HUES48 (cell line): Measurements from ENCODE around the gene PRKX.
"Not testable (repeated sequence)": the region's sequence is repeated elsewhere in the genome, so short reads cannot be mapped to it uniquely, and the experiment has no call there.

Experiments
- H3K27ac ChIP-seq: one replicate; pipeline ENCODE4 v1.7.0; 2013; ENCODE audit warnings: low read depth, low read length, inconsistent platforms
- H3K27me3 ChIP-seq: 2 replicates; pipeline ENCODE4 v1.6.1; 2013; ENCODE audit warnings: mild to moderate bottlenecking, low read length; ENCODE audit not compliant: control insufficient read depth, insufficient read depth
- H3K36me3 ChIP-seq: 2 replicates; pipeline ENCODE4 v1.6.1; 2013; ENCODE audit warnings: low read length; ENCODE audit not compliant: control insufficient read depth, insufficient read depth
- H3K4me1 ChIP-seq: 2 replicates; pipeline ENCODE4 v1.6.1; 2013; ENCODE audit warnings: mild to moderate bottlenecking, low read length; ENCODE audit not compliant: control insufficient read depth, insufficient read depth
- H3K4me3 ChIP-seq: 2 replicates; pipeline ENCODE4 v1.5.1; 2013; ENCODE audit warnings: mild to moderate bottlenecking, low read depth, low read length
- H3K9ac ChIP-seq: 2 replicates; pipeline ENCODE4 v1.6.1; 2013; ENCODE audit warnings: mild to moderate bottlenecking, low read depth, low read length, moderate library complexity
- H3K9me3 ChIP-seq: 2 replicates; pipeline ENCODE4 v1.6.1; 2013; ENCODE audit warnings: low read length; ENCODE audit not compliant: control insufficient read depth, insufficient read depth

Gene PRKX

DNA sequence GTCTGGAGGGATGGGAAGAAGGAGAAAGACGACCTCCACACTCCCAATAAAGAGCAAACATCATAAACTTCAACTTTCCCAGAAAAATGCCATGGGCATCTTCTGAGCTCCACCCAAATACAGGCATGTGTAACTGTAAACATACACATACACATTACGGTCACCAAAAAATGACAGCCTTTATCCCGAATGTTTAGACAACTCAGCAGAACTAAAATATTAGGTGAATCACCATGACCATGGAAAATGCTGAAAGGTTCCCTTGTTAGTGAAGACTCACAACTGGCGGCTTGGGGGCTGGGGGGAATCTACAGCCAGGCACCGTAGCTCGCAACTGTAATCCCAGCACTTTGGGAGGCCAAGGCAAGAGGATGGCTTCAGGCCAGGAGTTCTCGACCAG is 33.0 kb downstream of the PRKX start:
- peaks cover 12% of the 10 kb centered on the region; the same call in 1 of the 2 replicates for H3K4me1 ChIP-seq
- H3K9ac ChIP-seq = no peak overlapping the region
- H3K4me3 ChIP-seq = no peak overlapping the region
- peaks cover 2% of the 10 kb centered on the region; the same call in 1 of the 2 replicates for H3K36me3 ChIP-seq
- no peak overlapping the region for H3K27ac ChIP-seq
- no peaks in the 10 kb centered on the region for H3K27me3 ChIP-seq
- no peaks in the 10 kb centered on the region for H3K9me3 ChIP-seq

GRCh38 chrX:3679669-3680068 is 33.8 kb downstream of the PRKX start:
- H3K27me3 ChIP-seq = no peaks in the 10 kb centered on the region
- no peak overlapping the region for H3K27ac ChIP-seq
- no peak overlapping the region for H3K4me3 ChIP-seq
- H3K36me3 ChIP-seq = peaks cover 2% of the 10 kb centered on the region; the same call in 1 of the 2 replicates
- H3K4me1 ChIP-seq = peaks cover 12% of the 10 kb centered on the region; the same call in 1 of the 2 replicates
- no peak overlapping the region for H3K9ac ChIP-seq
- no peaks in the 10 kb centered on the region for H3K9me3 ChIP-seq

GRCh38 chrX:3678328-3678727 is 35.1 kb downstream of the PRKX start:
- no peak overlapping the region for H3K4me3 ChIP-seq
- H3K4me1 ChIP-seq = peaks cover 12% of the 10 kb centered on the region; the same call in 1 of the 2 replicates
- peaks cover 10% of the 10 kb centered on the region for H3K36me3 ChIP-seq
- H3K27me3 ChIP-seq = no peaks in the 10 kb centered on the region
- no peak overlapping the region for H3K9ac ChIP-seq
- H3K9me3 ChIP-seq = no peaks in the 10 kb centered on the region
- no peak overlapping the region for H3K27ac ChIP-seq

- H3K27me3 ChIP-seq = no peaks in the 10 kb centered on the region
- H3K4me1 ChIP-seq = peaks cover 12% of the 10 kb centered on the region; the same call in 1 of the 2 replicates
- H3K9me3 ChIP-seq = no peaks in the 10 kb centered on the region
- no peak overlapping the region for H3K27ac ChIP-seq
- no peak overlapping the region for H3K4me3 ChIP-seq
- no peak overlapping the region for H3K9ac ChIP-seq
- H3K36me3 ChIP-seq = peaks cover 41% of the 10 kb centered on the region
These were observed 38.6 kb downstream of the PRKX start for GRCh38 chrX:3674881-3675280.

DNA sequence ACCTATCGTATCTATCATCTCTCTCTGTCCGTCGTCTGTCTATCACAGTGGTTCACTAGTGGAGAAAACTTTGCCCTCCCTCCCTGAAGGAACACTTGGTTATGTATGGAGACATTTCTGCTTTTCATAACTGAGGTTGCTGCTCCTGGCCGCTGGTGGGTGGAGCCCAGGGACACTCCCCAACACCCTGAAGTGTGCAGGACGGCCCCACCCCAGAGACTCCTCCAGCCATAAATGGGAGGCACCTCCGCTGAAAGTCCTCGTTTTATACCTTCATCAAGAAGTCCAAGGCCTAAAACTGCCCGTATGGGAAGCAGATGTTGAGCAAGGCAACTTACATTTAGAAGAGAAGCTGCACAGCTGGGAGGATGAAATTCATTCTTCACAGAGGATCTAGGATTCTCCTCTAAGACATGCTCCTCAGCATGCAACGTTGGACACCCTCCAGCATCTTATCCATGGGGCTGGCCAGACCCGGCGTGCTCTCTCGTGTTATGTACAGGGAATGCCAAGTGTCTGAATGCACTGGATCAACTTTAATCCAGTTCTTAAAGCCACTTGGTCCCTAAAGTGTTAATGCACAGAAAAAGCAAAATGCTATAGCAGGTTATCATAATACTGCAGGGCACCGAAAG is 43.5 kb downstream of the PRKX start:
- Histone ChIP-seq H3K27me3 (no peaks in the 10 kb centered on the region), H3K9me3 (no peaks in the 10 kb centered on the region), H3K4me3 (no peak overlapping the region), H3K36me3 (peaks cover 72% of the 10 kb centered on the region), H3K4me1 (no peaks in the 10 kb centered on the region), H3K27ac (no peak overlapping the region), H3K9ac (no peak overlapping the region)

- no peak overlapping the region for H3K9ac ChIP-seq
- H3K9me3 ChIP-seq = no peaks in the 10 kb centered on the region
- no peak overlapping the region for H3K27ac ChIP-seq
- H3K4me3 ChIP-seq = no peak overlapping the region
- no peaks in the 10 kb centered on the region for H3K4me1 ChIP-seq
- peaks cover 61% of the 10 kb centered on the region for H3K36me3 ChIP-seq
- no peaks in the 10 kb centered on the region for H3K27me3 ChIP-seq
These were observed 46.5 kb downstream of the PRKX start for GRCh38 chrX:3666975-3667374.

GRCh38 chrX:3664921-3665320 is 48.5 kb downstream of the PRKX start:
- Histone ChIP-seq H3K36me3 (peaks cover 50% of the 10 kb centered on the region), H3K27me3 (no peaks in the 10 kb centered on the region), H3K4me1 (no peaks in the 10 kb centered on the region), H3K4me3 (no peak overlapping the region), H3K27ac (no peak overlapping the region), H3K9ac (no peak overlapping the region), H3K9me3 (no peaks in the 10 kb centered on the region)

- H3K27ac ChIP-seq, H3K4me3 ChIP-seq, H3K27me3 ChIP-seq, H3K4me1 ChIP-seq, H3K9ac ChIP-seq, H3K9me3 ChIP-seq: not testable (repeated sequence)
- peaks cover 43% of the 10 kb centered on the region for H3K36me3 ChIP-seq
These were observed 49.7 kb downstream of the PRKX start for GRCh38 chrX:3663576-3664250.

DNA sequence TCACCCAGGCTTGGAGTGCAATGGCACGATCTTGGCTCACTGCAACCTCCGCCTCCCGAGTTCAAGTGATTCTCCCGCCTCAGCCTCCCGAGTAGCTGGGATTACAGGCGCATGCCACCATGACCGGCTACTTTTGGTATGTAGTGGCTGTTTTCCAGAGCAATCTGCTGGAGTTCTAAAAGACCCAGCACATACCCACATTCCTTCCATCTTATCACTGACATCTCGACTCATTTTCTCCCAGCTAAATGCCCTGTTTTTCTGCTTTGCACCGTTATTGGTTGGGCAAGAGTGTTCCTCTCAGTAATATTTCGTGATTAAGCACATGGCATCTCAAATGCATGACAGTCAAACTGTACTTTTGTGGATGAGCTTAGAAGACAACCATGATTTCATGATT is 53.7 kb downstream of the PRKX start:
- Histone ChIP-seq H3K9ac (no peak overlapping the region), H3K27me3 (no peaks in the 10 kb centered on the region), H3K27ac (no peak overlapping the region), H3K36me3 (peaks cover 51% of the 10 kb centered on the region), H3K9me3 (no peaks in the 10 kb centered on the region), H3K4me1 (no peaks in the 10 kb centered on the region), H3K4me3 (no peak overlapping the region)

DNA sequence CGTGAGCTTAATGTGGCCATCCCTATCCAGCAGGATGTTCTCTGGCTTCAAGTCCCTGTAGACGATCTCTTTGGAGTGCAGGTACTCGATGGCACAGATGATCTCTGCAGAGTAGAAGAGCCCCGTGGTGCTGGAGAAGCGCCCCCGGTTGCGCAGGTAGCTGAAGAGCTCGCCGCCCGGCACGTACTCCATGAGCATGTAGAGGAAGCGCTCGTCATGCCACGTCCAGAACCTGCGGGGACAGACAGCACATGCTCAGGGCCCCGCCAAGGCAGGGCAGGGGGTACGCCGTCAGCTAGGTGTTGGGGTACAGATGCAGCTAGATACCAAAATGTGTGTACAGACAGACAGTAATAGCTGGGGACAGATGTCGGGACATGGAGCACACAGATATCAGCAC is 58.3 kb downstream of the PRKX start:
- Histone ChIP-seq H3K36me3 (peaks cover 64% of the 10 kb centered on the region), H3K27ac (no peak overlapping the region), H3K4me1 (no peaks in the 10 kb centered on the region), H3K9me3 (no peaks in the 10 kb centered on the region), H3K4me3 (no peak overlapping the region), H3K9ac (no peak overlapping the region), H3K27me3 (no peaks in the 10 kb centered on the region)

DNA sequence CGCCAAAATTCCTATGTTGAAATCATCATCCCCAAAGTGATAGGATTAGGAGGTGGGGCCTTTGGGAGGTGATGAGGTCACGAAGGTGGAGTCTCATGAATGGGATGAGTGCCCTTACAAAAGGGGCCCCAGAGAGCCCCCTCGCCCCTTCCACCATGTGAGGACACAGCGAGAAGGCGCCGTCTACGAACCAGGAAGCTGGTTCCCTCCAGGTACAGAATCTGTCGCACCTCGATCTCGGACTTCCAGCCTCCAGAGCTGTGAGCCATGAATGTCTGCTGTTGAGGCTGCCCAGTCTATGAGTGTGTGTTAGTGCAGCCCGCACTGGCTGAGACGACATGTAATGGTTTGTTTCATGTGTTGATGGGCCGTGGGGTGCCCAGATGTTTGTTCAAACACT is 60.3 kb downstream of the PRKX start:
- no peaks in the 10 kb centered on the region for H3K9me3 ChIP-seq

More for the DNA sequence above, 60.3 kb downstream of the PRKX start:
- Histone ChIP-seq H3K27ac (no peak overlapping the region), H3K4me3 (no peak overlapping the region), H3K36me3 (peaks cover 63% of the 10 kb centered on the region), H3K4me1 (no peaks in the 10 kb centered on the region), H3K27me3 (no peaks in the 10 kb centered on the region), H3K9ac (no peak overlapping the region)
